ENCODE results near the gene AP5M1. TPM values are rescaled to one million over a fixed set of nuclear protein-coding genes. Genes with fewer than 3 reads are reported as not detected.

AP5M1 gene
- polyA plus RNA-seq, 1 donor from 2014 or later = 40.0 TPM

GRCh38 chr14:57243320-57243719 is 25.5 kb upstream of the AP5M1 start:
- TF ChIP-seq MXI1 (conservative IDR thresholded peaks at IDR 0.05; ENCODE audit: poor library complexity, severe bottlenecking) (no peak), RAD21 (conservative IDR thresholded peaks at IDR 0.05) (no peak), TAF1 (IDR thresholded peaks at IDR 0.05; ENCODE audit: low read depth) (no peak), EZH2 (IDR thresholded peaks at IDR 0.05; ENCODE audit: borderline replicate concordance, insufficient read depth, low read length, poor library complexity, severe bottlenecking) (no peak), SMC3 (conservative IDR thresholded peaks at IDR 0.05; ENCODE audit: poor library complexity) (no peak), POLR2AphosphoS5 (IDR thresholded peaks at IDR 0.05) (no peak), EP300 (conservative IDR thresholded peaks at IDR 0.05; ENCODE audit: poor library complexity, severe bottlenecking) (no peak)
- TF ChIP-seq, protein P1, sequence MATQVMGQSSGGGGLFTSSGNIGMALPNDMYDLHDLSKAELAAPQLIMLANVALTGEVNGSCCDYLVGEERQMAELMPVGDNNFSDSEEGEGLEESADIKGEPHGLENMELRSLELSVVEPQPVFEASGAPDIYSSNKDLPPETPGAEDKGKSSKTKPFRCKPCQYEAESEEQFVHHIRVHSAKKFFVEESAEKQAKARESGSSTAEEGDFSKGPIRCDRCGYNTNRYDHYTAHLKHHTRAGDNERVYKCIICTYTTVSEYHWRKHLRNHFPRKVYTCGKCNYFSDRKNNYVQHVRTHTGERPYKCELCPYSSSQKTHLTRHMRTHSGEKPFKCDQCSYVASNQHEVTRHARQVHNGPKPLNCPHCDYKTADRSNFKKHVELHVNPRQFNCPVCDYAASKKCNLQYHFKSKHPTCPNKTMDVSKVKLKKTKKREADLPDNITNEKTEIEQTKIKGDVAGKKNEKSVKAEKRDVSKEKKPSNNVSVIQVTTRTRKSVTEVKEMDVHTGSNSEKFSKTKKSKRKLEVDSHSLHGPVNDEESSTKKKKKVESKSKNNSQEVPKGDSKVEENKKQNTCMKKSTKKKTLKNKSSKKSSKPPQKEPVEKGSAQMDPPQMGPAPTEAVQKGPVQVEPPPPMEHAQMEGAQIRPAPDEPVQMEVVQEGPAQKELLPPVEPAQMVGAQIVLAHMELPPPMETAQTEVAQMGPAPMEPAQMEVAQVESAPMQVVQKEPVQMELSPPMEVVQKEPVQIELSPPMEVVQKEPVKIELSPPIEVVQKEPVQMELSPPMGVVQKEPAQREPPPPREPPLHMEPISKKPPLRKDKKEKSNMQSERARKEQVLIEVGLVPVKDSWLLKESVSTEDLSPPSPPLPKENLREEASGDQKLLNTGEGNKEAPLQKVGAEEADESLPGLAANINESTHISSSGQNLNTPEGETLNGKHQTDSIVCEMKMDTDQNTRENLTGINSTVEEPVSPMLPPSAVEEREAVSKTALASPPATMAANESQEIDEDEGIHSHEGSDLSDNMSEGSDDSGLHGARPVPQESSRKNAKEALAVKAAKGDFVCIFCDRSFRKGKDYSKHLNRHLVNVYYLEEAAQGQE (IDR thresholded peaks at IDR 0.05; ENCODE audit: borderline replicate concordance) = no peak
- TF ChIP-seq, protein P2, sequence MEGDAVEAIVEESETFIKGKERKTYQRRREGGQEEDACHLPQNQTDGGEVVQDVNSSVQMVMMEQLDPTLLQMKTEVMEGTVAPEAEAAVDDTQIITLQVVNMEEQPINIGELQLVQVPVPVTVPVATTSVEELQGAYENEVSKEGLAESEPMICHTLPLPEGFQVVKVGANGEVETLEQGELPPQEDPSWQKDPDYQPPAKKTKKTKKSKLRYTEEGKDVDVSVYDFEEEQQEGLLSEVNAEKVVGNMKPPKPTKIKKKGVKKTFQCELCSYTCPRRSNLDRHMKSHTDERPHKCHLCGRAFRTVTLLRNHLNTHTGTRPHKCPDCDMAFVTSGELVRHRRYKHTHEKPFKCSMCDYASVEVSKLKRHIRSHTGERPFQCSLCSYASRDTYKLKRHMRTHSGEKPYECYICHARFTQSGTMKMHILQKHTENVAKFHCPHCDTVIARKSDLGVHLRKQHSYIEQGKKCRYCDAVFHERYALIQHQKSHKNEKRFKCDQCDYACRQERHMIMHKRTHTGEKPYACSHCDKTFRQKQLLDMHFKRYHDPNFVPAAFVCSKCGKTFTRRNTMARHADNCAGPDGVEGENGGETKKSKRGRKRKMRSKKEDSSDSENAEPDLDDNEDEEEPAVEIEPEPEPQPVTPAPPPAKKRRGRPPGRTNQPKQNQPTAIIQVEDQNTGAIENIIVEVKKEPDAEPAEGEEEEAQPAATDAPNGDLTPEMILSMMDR (IDR thresholded peaks at IDR 0.05; ENCODE audit: poor library complexity, severe bottlenecking) = no peak
- Histone ChIP-seq H3K79me2 (replicated peaks; ENCODE audit: insufficient read depth, low read length) (peaks cover 25% of the 10 kb centered on the region), H3K4me2 (ENCODE audit: low read length) (no peak overlapping the region), H3K9me2 (ENCODE audit: insufficient read depth, low read length) (no peaks in the 10 kb centered on the region), H3K27ac (ENCODE audit: low read length) (no peak overlapping the region), H3K9me3 (ENCODE audit: low read length) (no peaks in the 10 kb centered on the region), H3K9ac (ENCODE audit: low read length) (no peak overlapping the region), H2AFZ (ENCODE audit: low read depth, low read length) (no peak overlapping the region), H4K20me1 (ENCODE audit: insufficient read depth) (no peaks in the 10 kb centered on the region), H3F3A (ENCODE audit: insufficient read depth, low read length, poor library complexity, severe bottlenecking) (no peaks in the 10 kb centered on the region), H3K4me3 (ENCODE audit: low read length) (no peak overlapping the region), H3K27me3 (ENCODE audit: insufficient read depth, low read depth, low read length) (no peaks in the 10 kb centered on the region), H3K36me3 (ENCODE audit: insufficient read depth, low read length) (peaks cover 23% of the 10 kb centered on the region)

DNA sequence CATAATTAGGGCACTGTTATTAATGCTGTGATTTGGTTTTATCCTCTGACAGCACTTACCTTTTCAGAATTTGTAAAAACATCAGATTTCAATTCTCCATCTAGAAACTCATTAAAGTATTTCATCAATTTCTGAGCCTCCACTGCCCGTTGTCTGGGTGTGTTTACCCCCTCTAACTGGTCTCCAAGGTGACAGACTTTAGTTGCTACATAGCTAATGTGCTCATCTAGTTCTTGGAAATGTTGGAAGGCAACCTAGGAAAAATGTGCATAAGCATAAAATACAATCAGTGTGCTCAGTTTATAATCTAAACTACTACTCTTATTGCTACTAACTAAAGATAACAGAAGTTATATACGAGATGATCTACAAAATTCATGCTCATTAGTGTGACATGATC is 24.7 kb upstream of the AP5M1 start:
- peaks cover 19% of the 10 kb centered on the region for H3K36me3 ChIP-seq (ENCODE audit: insufficient read depth, low read length)
- no peak overlapping the region for H3K4me3 ChIP-seq (ENCODE audit: low read length)
- H3K27ac ChIP-seq (ENCODE audit: low read length) = no peak overlapping the region
- no peaks in the 10 kb centered on the region for H4K20me1 ChIP-seq (ENCODE audit: insufficient read depth)
- no peaks in the 10 kb centered on the region for H3K9me2 ChIP-seq (ENCODE audit: insufficient read depth, low read length)
- TF ChIP-seq, protein P2 (IDR thresholded peaks at IDR 0.05; ENCODE audit: poor library complexity, severe bottlenecking) = no peak
- TF ChIP-seq EP300 (conservative IDR thresholded peaks at IDR 0.05; ENCODE audit: poor library complexity, severe bottlenecking) = no peak
- no peak for TF ChIP-seq SMC3 (conservative IDR thresholded peaks at IDR 0.05; ENCODE audit: poor library complexity)
- no peak for TF ChIP-seq EZH2 (IDR thresholded peaks at IDR 0.05; ENCODE audit: borderline replicate concordance, insufficient read depth, low read length, poor library complexity, severe bottlenecking)
- no peak for TF ChIP-seq TAF1 (IDR thresholded peaks at IDR 0.05; ENCODE audit: low read depth)
- no peak for TF ChIP-seq MXI1 (conservative IDR thresholded peaks at IDR 0.05; ENCODE audit: poor library complexity, severe bottlenecking)
- no peak for TF ChIP-seq RAD21 (conservative IDR thresholded peaks at IDR 0.05)
- H3F3A ChIP-seq (ENCODE audit: insufficient read depth, low read length, poor library complexity, severe bottlenecking) = no peaks in the 10 kb centered on the region
- H3K9ac ChIP-seq (ENCODE audit: low read length) = no peak overlapping the region
- H3K9me3 ChIP-seq (ENCODE audit: low read length) = no peaks in the 10 kb centered on the region
- H3K27me3 ChIP-seq (ENCODE audit: insufficient read depth, low read depth, low read length) = no peaks in the 10 kb centered on the region
- H3K4me2 ChIP-seq (ENCODE audit: low read length) = no peak overlapping the region
- H2AFZ ChIP-seq (ENCODE audit: low read depth, low read length) = no peak overlapping the region
- peaks cover 33% of the 10 kb centered on the region for H3K79me2 ChIP-seq (replicated peaks; ENCODE audit: insufficient read depth, low read length)

Measured in neural cell (in vitro differentiated cells).